GM20431 (cell line): ENCODE data around the gene SLC25A18.

Experiments used
- in situ Hi-C: fragments of 300-500 bp; cut with MseI, MboI; formaldehyde crosslinking; loops from one replicate; pipeline ENCODE4 v1.15.0; 2020; ENCODE audit warnings: low sequenced_read_pairs; ENCODE audit not compliant: unreplicated experiment

The SLC25A18 gene

DNA sequence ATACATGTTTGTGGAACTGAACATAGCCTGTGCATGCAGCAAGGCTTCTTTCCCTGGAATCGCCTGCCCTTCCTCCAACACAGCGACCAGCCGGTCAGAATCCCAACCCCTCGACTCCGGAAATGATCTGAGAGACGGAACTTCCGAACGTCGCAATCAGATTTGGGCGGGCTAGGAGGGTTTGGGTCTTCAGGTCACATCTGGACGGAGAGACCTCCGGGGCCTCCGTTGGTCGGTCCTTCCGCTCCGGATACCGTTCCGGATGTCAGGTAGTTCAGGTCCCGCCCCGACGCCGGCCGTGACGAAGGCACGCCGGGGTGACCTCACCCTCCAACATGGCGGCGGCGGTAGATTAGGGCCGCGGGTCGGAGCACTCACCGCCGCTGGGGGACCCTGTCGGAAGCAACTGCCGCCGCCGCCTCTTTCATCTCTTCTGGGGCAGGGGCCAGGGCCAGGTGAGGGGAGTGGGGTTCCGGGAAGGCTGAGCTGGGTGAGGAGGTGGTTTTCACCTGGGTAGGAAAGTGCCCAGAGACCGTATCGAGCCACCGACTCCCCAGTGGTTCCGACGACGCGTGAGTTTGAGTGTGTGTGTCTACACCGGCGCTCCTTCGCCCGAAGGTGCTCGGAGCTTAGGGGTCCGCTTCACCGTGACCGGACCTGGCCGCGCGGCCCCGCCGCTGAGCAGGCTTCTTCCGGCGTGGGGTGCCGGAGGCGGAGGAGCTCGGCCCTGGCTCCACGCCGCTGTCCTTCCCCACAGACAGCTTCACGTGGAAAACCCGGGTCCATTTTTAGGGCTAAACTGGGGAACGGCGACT, 75.3 kb downstream of the SLC25A18 start, which contains the start of gene BCL2L13:
Gene BCL2L13, plus strand, starts transcription at position 326 of the 815 bp plus-strand sequence. CDS start 16,955 bp downstream, outside the sequence.
- in situ Hi-C loops = no loop called here

DNA sequence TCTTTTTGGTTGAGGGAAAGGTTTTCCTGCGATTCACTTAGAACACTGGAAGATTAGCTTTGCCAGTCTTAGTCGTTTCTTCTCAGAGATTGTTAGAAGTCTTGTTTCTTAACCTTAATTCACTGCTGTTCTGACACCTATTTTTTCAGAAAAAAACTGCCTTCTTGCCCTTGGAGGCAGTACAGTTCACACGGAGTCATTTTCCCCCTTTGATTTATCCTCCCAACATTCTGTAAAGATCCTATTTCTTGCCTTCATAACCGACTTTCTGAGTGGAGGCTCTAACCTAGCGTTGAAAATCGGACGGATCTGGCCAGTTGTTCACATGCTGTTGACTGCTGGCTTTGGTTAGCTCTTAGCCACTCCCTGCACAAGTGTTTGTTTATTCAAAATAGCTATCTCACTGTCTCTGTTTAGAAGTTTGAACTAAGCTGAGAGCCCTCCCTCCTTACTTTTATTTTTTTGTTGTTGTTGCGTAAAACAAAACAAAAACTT, 76.0 kb downstream of the SLC25A18 start:
- in situ Hi-C loops = no loop called here
